GM23338 (cell line): ENCODE results near the gene KRT12.

ENCODE experiments used
- EZH2 ChIP-seq: fragments of 200-600 bp; sonication (generic); IDR thresholded peaks from one replicate; pipeline ENCODE4 v1.8.0; 2017; ENCODE audit warnings: antibody characterized with exemption, mild to moderate bottlenecking, low read depth; ENCODE audit not compliant: unreplicated experiment
- POLR2AphosphoS5 ChIP-seq: IDR thresholded peaks from 2 replicates; pipeline ENCODE4 v1.6.1; 2016; ENCODE audit warnings: antibody characterized with exemption, low read depth
- ZNF331 ChIP-seq: fragments of 250-450 bp; sonication (Bioruptor Pico); IDR thresholded peaks from 2 replicates; pipeline ENCODE4 v1.5.0; 2020; ENCODE audit warnings: low read depth, mild to moderate bottlenecking, moderate library complexity
- TF ChIP-seq, protein P1 (sequence below), 2 experiments: fragments of 200-600 bp in 1 of 2; sonication (generic) in 1 of 2; conservative IDR thresholded peaks; 2 replicates each; pipeline versions ENCODE4 v1.5.1 to v1.6.1; 2016 to 2017; ENCODE audit warnings: antibody characterized with exemption in 2 of 2, low read depth in 2 of 2, mild to moderate bottlenecking in 2 of 2, moderate library complexity in 1 of 2

DNA sequence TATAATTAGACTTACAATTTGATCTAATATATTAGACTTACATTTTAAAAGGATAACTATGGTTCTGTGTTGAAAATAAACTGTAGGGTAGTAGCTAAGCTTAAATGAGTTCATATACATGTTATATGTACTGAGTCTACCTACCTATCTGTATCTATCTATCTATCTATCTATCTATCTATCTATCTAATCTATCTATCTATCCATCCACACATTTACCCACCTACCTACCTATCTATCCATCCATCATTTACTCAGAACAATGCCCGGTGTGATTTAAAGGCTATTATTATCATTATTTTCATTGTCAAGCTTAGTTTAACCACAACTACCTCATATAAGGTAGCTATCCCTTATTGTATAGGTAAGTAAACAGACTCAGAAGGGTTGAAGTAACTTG lies 51.6 kb downstream of the KRT12 start:
- TF ChIP-seq, protein P1, sequence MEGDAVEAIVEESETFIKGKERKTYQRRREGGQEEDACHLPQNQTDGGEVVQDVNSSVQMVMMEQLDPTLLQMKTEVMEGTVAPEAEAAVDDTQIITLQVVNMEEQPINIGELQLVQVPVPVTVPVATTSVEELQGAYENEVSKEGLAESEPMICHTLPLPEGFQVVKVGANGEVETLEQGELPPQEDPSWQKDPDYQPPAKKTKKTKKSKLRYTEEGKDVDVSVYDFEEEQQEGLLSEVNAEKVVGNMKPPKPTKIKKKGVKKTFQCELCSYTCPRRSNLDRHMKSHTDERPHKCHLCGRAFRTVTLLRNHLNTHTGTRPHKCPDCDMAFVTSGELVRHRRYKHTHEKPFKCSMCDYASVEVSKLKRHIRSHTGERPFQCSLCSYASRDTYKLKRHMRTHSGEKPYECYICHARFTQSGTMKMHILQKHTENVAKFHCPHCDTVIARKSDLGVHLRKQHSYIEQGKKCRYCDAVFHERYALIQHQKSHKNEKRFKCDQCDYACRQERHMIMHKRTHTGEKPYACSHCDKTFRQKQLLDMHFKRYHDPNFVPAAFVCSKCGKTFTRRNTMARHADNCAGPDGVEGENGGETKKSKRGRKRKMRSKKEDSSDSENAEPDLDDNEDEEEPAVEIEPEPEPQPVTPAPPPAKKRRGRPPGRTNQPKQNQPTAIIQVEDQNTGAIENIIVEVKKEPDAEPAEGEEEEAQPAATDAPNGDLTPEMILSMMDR (conservative IDR thresholded peaks at IDR 0.05; ENCODE audit: low read depth in 2 of 2): no peak
- no peak for TF ChIP-seq POLR2AphosphoS5
- no peak for TF ChIP-seq ZNF331 (CRISPR knock-in tag)
- TF ChIP-seq EZH2: no peak
